Measurements from ENCODE around the gene DVL1.

GRCh38 chr1:1317420-1317819 is 31.8 kb downstream of the DVL1 start:
- TF ChIP-seq EZH2 (IDR thresholded peaks at IDR 0.05; ENCODE audit: insufficient read depth, poor library complexity, severe bottlenecking) (no peak), EZH2phosphoT487 (IDR thresholded peaks at IDR 0.05; ENCODE audit: insufficient read depth, low read depth) (no peak)
